ENCODE results near the gene GRIK5. TPM values are rescaled to one million over a fixed set of nuclear protein-coding genes. Genes with fewer than 3 reads are reported as not detected.
A peak's percentile ranks its signal among the peaks of the same experiment; 100 is the strongest.
"Not testable (repeated sequence)": the region's sequence is repeated elsewhere in the genome, so short reads cannot be mapped to it uniquely, and the experiment has no call there.

Gene GRIK5
- polyA plus RNA-seq, 3 donors from 2014 or later: not detected

DNA sequence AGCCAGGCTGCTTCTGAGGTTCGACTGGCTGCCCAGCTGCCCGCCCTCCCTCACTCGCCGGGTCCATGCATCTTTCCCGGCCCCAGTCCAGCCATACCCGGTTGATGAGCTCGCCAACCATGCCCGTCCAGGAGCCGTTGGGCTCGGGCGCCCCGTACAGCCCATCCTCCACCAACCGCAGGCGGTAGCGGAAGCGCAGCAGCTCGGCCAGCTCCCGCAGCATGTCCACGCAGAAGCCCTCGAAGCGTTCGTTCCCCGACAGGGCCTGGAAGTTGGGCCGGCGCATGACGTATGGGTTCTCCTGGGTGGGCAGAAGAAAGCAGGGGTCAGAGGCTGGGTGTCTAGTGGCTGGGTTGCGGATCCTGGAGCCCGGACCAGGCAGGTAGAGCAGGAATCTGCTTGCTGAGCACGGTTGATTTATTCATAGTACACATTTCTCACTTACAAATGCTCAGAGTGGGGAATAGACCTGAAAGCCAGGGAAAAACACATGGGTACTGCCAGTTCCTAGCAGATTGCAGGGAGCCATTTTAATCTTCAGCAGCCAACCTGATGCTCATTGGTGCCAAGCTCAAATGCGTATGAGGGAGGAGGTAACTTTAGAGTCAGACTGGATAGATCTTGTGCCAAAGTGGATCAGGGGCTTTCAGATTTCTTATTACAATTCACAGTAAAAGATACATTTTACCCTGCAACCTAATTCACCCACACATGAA is 27.4 kb downstream of the GRIK5 start:
- no peaks in the 10 kb centered on the region for H3K4me1 Mint-ChIP-seq
- H3K27ac Mint-ChIP-seq: no peak overlapping the region
- no peaks in the 10 kb centered on the region for H3K9me3 Mint-ChIP-seq
- no peaks in the 10 kb centered on the region for H3K36me3 Mint-ChIP-seq
- H3K4me3 Mint-ChIP-seq: no peak overlapping the region
- no peak for DNase-seq
- H3K27me3 Mint-ChIP-seq (ENCODE audit: low read depth in 3 of 3): peaks cover 0 to 4% (median 0%) of the 10 kb centered on the region in 3 donors

DNA sequence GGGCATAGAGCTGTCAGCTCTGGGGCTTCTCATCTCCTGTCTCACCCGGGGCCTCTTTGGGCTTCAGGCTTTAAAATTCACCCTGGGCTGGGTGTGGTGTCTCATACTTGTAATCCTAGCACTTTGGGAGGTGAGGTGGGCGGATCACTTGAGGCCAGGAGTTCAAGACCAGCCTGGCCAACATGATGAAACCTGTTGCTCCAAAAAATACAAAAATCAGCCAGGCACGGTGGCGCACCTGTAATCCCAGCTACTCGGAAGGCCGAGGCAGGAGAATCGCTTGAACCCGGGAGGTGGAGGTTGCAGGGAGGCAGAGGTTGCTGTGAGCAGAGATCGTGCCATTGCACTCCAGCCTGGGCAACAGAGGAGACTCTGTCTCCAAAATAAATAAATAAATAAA is 29.5 kb downstream of the GRIK5 start:
- not testable (repeated sequence) for H3K4me1 Mint-ChIP-seq; H3K4me3 Mint-ChIP-seq; H3K9me3 Mint-ChIP-seq; H3K27me3 Mint-ChIP-seq (ENCODE audit: low read depth in 3 of 3); DNase-seq; H3K36me3 Mint-ChIP-seq; H3K27ac Mint-ChIP-seq

DNA sequence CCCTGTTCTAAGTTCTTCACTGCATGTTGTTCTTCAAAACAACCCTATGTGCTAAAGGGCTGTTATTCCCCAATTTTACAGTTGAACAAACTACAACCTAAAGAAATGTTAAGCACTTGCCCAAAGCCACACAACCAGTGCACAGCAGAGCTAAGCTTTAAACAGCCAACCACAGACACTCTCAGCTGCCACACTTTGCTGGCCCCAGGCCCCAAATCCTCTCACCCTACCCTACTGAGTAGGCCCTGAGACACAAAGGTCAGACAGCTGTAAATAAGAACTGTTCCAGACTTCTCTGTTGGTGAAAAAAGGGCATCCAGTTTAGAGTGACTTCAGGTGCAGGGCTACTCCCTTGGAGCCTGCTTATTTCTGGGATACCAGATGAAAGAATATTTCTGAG is 30.0 kb downstream of the GRIK5 start:
- no peak overlapping the region for H3K27ac Mint-ChIP-seq
- H3K4me3 Mint-ChIP-seq: no peak overlapping the region
- DNase-seq: no peak
- peaks cover 0 to 2% (median under 1%) of the 10 kb centered on the region in 3 donors for H3K27me3 Mint-ChIP-seq (ENCODE audit: low read depth in 3 of 3)
- H3K36me3 Mint-ChIP-seq: no peaks in the 10 kb centered on the region
- no peaks in the 10 kb centered on the region for H3K4me1 Mint-ChIP-seq
- H3K9me3 Mint-ChIP-seq: no peaks in the 10 kb centered on the region

DNA sequence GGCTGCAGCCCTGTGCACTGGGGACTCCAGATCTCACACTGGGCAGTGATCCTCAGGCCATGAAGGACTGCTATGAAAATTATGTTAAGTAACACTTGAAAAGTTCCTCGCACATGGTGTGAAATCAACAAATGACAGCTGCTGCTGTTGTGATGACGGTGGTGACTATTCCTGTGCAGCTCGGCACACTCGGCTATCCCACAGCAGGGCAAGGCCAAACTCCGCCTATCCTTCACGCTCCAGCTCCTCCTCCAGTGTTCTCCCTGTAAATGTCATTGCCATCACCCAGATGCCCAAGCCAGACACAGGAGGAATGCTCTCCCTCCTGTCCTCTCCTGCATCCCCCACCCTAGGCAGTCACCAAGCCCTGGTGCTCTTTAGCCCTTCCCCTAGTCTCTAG is 31.3 kb downstream of the GRIK5 start:
- no peaks in the 10 kb centered on the region for H3K36me3 Mint-ChIP-seq
- H3K27ac Mint-ChIP-seq: peak overlapping the region in 1 of 6 donors; percentile 70
- peaks cover 0 to 6% (median 2%) of the 10 kb centered on the region in 3 donors for H3K27me3 Mint-ChIP-seq (ENCODE audit: low read depth in 3 of 3)
- peaks cover 0 to 1% of the 10 kb centered on the region in 2 donors for H3K4me1 Mint-ChIP-seq
- no peaks in the 10 kb centered on the region for H3K9me3 Mint-ChIP-seq
- H3K4me3 Mint-ChIP-seq: no peak overlapping the region
- DNase-seq: no peak

DNA sequence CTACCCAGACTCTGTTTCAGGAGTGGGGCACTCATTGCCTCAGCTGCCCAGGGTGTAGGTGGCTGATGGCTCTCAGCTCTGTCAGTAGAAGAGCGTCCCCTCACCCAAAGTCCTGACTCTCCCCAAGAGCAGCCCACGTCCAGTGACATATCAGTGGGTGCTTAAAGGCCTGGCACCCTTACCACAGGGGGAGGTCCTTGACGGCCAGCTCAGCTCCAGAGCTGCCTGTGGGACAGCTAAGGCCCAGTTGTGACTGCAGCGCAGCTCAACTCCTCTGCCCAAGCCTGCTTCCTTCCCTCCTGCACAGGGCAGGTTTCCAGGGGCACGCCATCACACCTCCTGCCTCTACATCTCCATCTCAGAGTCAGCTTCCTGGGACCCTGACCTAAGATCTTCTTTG is 32.4 kb downstream of the GRIK5 start:
- Mint-ChIP-seq H3K27me3 (ENCODE audit: low read depth in 3 of 3) (peaks cover 0 to 6% (median 3%) of the 10 kb centered on the region in 3 donors), H3K9me3 (no peaks in the 10 kb centered on the region), H3K27ac (no peak overlapping the region), H3K4me1 (peaks cover 0 to 1% of the 10 kb centered on the region in 2 donors), H3K4me3 (no peak overlapping the region), H3K36me3 (no peaks in the 10 kb centered on the region)
- no peak for DNase-seq

DNA sequence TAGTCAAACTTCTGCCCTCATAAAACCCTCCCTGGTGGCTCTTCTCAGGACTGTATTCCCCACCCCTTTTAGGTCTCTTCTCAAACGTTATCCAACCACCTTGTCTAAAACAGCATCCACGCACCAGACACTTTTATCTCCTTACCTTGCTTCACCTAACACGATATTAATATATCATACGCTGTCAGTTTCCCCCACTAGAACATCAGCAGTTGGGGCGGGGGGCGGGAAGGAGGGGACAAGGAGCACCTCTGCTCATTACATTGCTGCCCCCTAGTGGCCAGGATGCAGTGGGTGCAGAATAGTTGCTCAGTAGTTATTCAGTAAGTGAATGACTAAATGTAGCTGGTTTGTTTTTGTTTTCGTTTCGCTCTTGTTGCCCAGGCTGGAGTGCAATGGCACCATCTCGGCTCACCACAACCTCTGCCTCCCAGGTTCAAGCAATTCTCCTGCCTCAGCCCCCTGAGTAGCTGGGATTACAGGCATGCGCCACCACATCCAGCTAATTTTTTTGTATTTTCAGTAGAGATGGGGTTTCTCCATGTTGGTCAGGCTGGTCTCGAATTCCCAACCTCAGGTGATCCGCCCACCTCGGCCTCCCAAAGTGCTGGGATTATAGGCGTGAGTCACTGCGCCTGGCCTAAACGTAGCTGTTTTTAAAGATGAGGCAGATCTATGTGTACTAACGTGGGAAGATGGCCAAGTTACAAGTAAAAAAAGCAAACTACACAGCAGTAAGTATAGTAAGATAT is 35.2 kb downstream of the GRIK5 start:
- DNase-seq: peak; percentile 47 to 58 (median 47)
- not testable (repeated sequence) for H3K9me3 Mint-ChIP-seq; H3K36me3 Mint-ChIP-seq; H3K27ac Mint-ChIP-seq; H3K4me3 Mint-ChIP-seq; H3K27me3 Mint-ChIP-seq (ENCODE audit: low read depth in 3 of 3); H3K4me1 Mint-ChIP-seq

DNA sequence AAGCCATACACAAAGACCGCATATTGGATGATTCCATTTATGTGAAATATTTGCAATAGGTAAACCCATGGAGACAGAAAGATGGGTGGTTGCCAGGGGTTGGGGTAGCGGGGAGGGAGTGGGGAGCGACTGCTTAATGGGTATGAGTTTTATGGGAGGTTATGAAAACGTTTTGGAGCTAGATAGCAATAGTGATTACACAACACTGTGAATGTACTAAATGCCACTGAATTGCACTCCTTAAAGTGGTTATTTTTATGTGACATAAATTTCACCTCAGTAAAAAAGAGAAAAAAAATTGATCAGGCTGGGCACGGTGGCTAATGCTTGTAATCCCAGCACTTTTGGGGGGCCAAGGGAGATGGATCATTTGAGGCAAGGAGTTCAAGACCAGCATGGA is 36.6 kb downstream of the GRIK5 start:
- Mint-ChIP-seq H3K9me3 (no peaks in the 10 kb centered on the region), H3K27me3 (ENCODE audit: low read depth in 3 of 3) (peaks cover 0 to 9% (median 7%) of the 10 kb centered on the region in 3 donors), H3K4me1 (peaks cover 0 to 1% of the 10 kb centered on the region in 2 donors), H3K36me3 (no peaks in the 10 kb centered on the region), H3K4me3 (no peak overlapping the region), H3K27ac (no peak overlapping the region)
- no peak for DNase-seq

DNA sequence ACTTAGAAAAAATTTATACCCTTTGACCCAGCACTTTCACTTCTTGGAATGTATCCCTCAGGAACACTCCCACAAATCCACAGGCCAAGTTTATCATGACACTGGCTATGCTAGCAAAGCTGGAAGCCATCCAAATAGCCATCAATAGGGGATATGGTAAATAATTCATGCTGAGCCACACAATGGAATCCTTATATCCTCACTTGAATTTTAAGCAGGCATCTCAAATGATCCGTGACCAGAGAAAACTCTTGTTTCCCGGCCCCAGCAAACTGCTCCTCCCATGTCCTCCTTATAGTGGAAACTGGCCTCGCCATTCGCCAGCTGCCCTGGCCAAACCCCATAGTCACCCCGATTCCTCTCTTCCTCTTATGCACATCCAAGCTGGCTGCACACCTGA is 37.6 kb downstream of the GRIK5 start:
- no peak overlapping the region for H3K4me3 Mint-ChIP-seq
- peaks cover 0 to 1% of the 10 kb centered on the region in 2 donors for H3K4me1 Mint-ChIP-seq
- H3K36me3 Mint-ChIP-seq: no peaks in the 10 kb centered on the region
- no peak overlapping the region for H3K27ac Mint-ChIP-seq
- no peaks in the 10 kb centered on the region for H3K9me3 Mint-ChIP-seq
- peaks cover 0 to 11% (median 7%) of the 10 kb centered on the region in 3 donors for H3K27me3 Mint-ChIP-seq (ENCODE audit: low read depth in 3 of 3)
- no peak for DNase-seq

DNA sequence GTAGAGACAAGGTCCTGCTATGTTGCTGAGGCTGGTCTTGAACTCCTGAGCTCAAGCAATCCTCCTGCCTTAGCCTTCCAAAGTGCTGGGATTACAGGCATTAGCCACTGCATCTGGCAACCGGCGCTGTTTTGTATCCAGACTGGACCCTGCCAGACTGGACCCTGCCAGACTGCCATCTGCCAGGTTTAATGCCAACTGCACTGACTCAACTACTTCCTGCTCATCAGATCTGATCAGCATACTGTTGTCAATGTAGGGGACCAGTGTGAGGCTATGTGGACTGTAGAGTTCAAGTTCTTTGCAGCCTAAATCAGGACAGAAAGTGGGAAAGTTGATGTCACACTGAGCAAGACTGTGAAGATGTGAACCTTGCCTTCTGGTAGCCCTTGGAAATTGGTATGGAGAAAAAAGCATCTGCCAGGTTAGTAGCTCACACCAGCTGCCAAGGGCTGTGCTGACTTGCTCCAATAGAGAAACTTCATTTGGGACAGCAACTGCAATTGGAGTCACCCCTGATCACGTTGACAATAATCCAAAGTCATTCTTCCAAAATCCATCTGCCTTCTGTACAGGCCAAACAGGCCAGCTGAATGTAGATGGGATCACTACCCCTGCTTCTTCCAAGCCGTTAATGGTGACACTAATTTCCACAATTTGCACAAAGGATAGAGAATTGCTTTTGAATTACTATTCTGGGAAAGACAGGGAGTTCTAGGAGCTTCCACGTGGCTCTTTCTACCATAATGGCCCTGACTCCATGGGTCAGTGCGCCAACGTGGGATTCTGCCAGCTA is 39.2 kb downstream of the GRIK5 start:
- H3K4me3 Mint-ChIP-seq: no peak overlapping the region
- no peak overlapping the region for H3K27ac Mint-ChIP-seq
- no peak for DNase-seq
- H3K9me3 Mint-ChIP-seq: no peaks in the 10 kb centered on the region
- H3K36me3 Mint-ChIP-seq: no peaks in the 10 kb centered on the region
- peaks cover 0 to 12% (median 11%) of the 10 kb centered on the region in 3 donors for H3K27me3 Mint-ChIP-seq (ENCODE audit: low read depth in 3 of 3)
- peaks cover 0 to 1% of the 10 kb centered on the region in 2 donors for H3K4me1 Mint-ChIP-seq

DNA sequence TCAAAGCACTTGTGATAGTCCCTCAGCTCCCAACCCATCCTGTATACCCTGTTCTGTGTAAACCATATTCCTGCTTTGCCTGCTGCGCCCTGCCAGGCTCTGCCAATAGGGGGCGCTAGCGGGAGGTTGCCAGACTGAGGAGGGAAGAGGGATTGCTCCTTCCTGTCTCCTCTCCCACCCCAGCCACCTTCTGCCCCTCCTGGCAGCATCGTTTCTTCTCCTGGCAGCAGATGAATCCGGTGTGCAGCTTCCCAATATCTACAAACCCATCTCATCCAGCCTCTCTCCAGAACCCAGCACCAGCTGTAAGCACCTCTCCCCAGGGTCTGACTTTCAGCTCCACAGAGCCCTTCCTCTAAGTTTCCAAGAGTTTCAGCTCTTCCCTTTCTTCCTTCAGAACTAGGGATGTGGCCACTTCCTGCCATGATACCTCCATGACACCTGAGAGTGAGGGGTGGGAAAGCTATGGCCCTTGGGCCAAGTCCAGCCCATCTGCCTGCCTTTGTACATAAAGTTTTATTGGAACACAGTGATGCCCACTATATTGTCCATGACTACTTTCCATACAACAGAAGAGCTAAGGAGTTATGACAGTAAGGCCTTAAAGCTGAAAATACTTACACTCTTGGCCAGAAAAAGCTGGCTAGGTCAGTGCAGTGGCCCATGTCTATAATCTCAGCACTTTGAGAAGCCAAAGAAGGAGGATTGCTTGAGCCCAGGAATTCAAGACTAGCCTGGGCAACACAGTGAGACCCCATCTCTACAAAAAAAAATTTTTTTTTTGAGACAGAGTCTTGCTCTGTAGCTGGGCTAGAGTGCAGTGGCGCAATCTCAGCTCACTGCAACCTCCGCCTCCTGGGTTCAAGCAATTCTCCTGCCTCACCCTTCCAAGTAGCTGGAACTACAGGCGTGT is 41.4 kb downstream of the GRIK5 start:
- Mint-ChIP-seq H3K27ac (no peak overlapping the region), H3K4me1 (no peaks in the 10 kb centered on the region), H3K9me3 (no peaks in the 10 kb centered on the region), H3K27me3 (ENCODE audit: low read depth in 3 of 3) (peaks cover 0 to 15% (median 5%) of the 10 kb centered on the region in 3 donors), H3K36me3 (no peaks in the 10 kb centered on the region), H3K4me3 (no peak overlapping the region)
- DNase-seq: peak in 1 of 3 donors; percentile 6

DNA sequence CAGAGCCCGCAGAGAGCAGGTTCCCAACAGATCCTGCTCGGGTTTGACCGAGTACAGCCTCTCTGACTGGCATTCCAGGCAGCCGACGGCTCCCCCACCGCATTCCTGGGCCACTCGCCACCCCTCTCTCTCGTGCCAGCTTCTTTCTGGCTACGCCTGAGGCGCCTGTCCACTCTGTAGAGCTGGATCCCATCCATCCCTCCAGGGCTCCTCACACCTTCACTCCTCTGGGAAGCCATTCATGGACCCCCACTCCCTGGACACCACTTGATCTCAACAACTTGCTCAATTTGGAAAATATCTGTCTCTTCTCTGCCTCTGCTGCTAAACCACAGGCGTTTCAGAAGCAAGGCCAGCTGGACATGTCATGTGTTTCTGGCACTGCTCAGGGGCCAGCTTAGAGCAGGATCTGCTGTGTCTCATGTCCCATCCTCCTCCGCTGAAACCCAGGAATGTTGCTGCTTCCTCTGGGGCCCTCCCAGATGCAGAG is 45.3 kb downstream of the GRIK5 start:
- Mint-ChIP-seq H3K4me1 (no peaks in the 10 kb centered on the region), H3K27ac (no peak overlapping the region), H3K4me3 (no peak overlapping the region), H3K27me3 (ENCODE audit: low read depth in 3 of 3) (peaks cover 0 to 10% (median 5%) of the 10 kb centered on the region in 3 donors), H3K36me3 (no peaks in the 10 kb centered on the region), H3K9me3 (no peaks in the 10 kb centered on the region)
- DNase-seq: no peak

DNA sequence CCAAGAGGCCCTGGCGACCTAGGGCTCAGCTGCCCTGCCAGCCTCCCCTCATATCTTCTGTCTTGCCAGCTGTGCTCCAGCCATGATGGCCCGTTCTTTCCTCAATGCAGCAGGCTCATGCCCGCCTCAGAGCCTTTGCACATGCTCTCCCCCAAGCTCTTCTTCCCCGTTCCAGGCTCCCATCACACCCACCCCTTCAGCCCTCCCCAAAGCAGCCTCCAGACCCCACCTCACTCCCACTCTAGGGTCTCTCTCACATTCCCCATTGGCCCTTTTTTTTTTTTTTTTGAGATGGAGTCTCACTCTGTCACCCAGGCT is 46.1 kb downstream of the GRIK5 start:
- no peak overlapping the region for H3K4me3 Mint-ChIP-seq
- no peak overlapping the region for H3K27ac Mint-ChIP-seq
- DNase-seq: no peak
- H3K4me1 Mint-ChIP-seq: no peaks in the 10 kb centered on the region
- no peaks in the 10 kb centered on the region for H3K36me3 Mint-ChIP-seq
- H3K9me3 Mint-ChIP-seq: no peaks in the 10 kb centered on the region
- peaks cover 0 to 10% (median 5%) of the 10 kb centered on the region in 3 donors for H3K27me3 Mint-ChIP-seq (ENCODE audit: low read depth in 3 of 3)

All from immature natural killer cell (primary cell).